ENCODE data around the gene FER. TPM values are rescaled to one million over a fixed set of nuclear protein-coding genes. Genes with fewer than 3 reads are reported as not detected.

The FER gene
- total and polyA plus RNA-seq, 2 of the 13 experiments (the other 11 are each of a cell fraction or from before 2014, with no cell fraction given), result 7.9 to 29.0 TPM

GRCh38 chr5:109029847-109030246, 282.1 kb downstream of the FER start:
- H3K27ac ChIP-seq (ENCODE audit: extremely low read length, insufficient read depth, low read length), result no peak overlapping the region
- FAIRE-seq (no peak), DNase-seq (ENCODE audit: low spot score) (no peak), ATAC-seq (no peak)
- H3K4me3 ChIP-seq (replicated peaks in 1 of 3; ENCODE audit: insufficient read depth in 1 of 3, low read depth in 2 of 3, low read length in 3 of 3), result no peak overlapping the region
- H3K9me3 ChIP-seq (ENCODE audit: low read length), result no peaks in the 10 kb centered on the region
- H3K4me2 ChIP-seq (ENCODE audit: low read depth, low read length), result no peak overlapping the region
- no peaks in the 10 kb centered on the region for H3K36me3 ChIP-seq (replicated peaks in 1 of 2; ENCODE audit: control insufficient read depth in 1 of 2, insufficient read depth in 2 of 2, low read length in 2 of 2)
- in situ Hi-C loops (cut with HindIII; ENCODE audit: extremely low pct_ligation_motif_present, low pct_unique_long_range_greater_than_20kb), result no loop called here
- H4K20me1 ChIP-seq (ENCODE audit: insufficient read depth, low read length), result no peaks in the 10 kb centered on the region
- H2AFZ ChIP-seq (ENCODE audit: low read length), result no peak overlapping the region
- TF ChIP-seq ZNF83 (CRISPR knock-in tag; IDR thresholded peaks at IDR 0.05; ENCODE audit: borderline replicate concordance), result no peak
- TF ChIP-seq ZSCAN25 (CRISPR knock-in tag; IDR thresholded peaks at IDR 0.05), result no peak
- TF ChIP-seq GPBP1L1 (CRISPR knock-in tag; IDR thresholded peaks at IDR 0.05), result no peak
- TF ChIP-seq ZNF30 (CRISPR knock-in tag; IDR thresholded peaks at IDR 0.05), result no peak
- TF ChIP-seq ZNF17 (CRISPR knock-in tag; IDR thresholded peaks at IDR 0.05), result no peak
- TF ChIP-seq CENPT (CRISPR knock-in tag; IDR thresholded peaks at IDR 0.05; ENCODE audit: low read depth), result no peak
- TF ChIP-seq ONECUT2 (CRISPR knock-in tag; IDR thresholded peaks at IDR 0.05), result peak; percentile 50; the same call in 1 of the 2 replicates
- no peaks in the 10 kb centered on the region for H3K27me3 ChIP-seq (ENCODE audit: control insufficient read depth in 1 of 2, insufficient read depth in 2 of 2, low read length in 2 of 2)
- 100% methylated on average over 1 of the region's 1 CpG for WGBS (ENCODE audit: low lambda C conversion rate)
- H3K79me2 ChIP-seq (ENCODE audit: insufficient read depth, low read length), result no peaks in the 10 kb centered on the region
- intact Hi-C loops (cut with micrococcal nuclease; ENCODE audit: unreplicated experiment), result no loop called here
- H3K9ac ChIP-seq (ENCODE audit: insufficient read depth, low read depth, low read length), result no peak overlapping the region
- peaks cover 21% of the 10 kb centered on the region for H3K4me1 ChIP-seq (ENCODE audit: insufficient read depth, low read length)
- POLR2A ChIA-PET, result no interaction called here
- CTCF ChIA-PET (ENCODE audit: low intra/inter-chr PET ratio, low total read pairs), result no interaction called here
- BruUV-seq (replicated peaks), result no TSS peak

Data from HepG2 (cell line).